Sigmoid colon (tissue), 7 donors: ENCODE data around the gene ACAT1. TPM values are rescaled to one million over a fixed set of nuclear protein-coding genes. Genes with fewer than 3 reads are reported as not detected.

Source experiments
- polyA plus RNA-seq, 3 donors: library from polyadenylated mRNA; stranded (reverse); fragments of 200-250 nt; gene quantifications; one replicate each; pipeline ENCODE4 v1.2.3, GENCODE V29; 2013
- small RNA-seq, 3 donors: library from RNA; depleted of rRNA; stranded (forward); fragments of <200 nt; gene quantifications; one replicate each; pipeline ENCODE3, GENCODE V24; 2016
- total RNA-seq, 4 donors: library from RNA; depleted of rRNA; stranded (reverse); fragments of >200 nt; gene quantifications; one replicate each; pipeline ENCODE4 v1.1.0, GENCODE V29; 2016
- donor health status: healthy with polysubstance abuse.
- donor health status: Bipolar disorder and iron deficiency.
- donor health status: healthy.

ACAT1 gene
- total and polyA plus RNA-seq, 7 donors = 61.1 to 225 (median 143) TPM

Small RNA genes lying within 50 kb of the gene (small RNA-seq; reads per million reads assigned to genes)
- gene RF00019 = 0 reads per million in 3 donors

Other genes starting within 250 kb of the ACAT1 start
- 1 to 10 TPM in 2 of 4 donors, under 1 TPM in 2; 0.55 to 1.8 (median 0.86) TPM for gene RAB39A, start 193.1 kb upstream of the ACAT1 start, total RNA-seq
- under 1 TPM in 2 of 3 donors, not detected in 1; 0.92 to 0.99 TPM for gene RAB39A, start 193.1 kb upstream of the ACAT1 start, polyA plus RNA-seq
- gene CUL5, start 112.7 kb upstream of the ACAT1 start, total RNA-seq = 10 to 100 TPM; 26.5 to 33.7 (median 29.6) TPM
- 1 to 10 TPM; 7.1 to 9.5 (median 7.2) TPM for gene CUL5, start 112.7 kb upstream of the ACAT1 start, polyA plus RNA-seq
- gene NPAT, start 101.1 kb downstream of the ACAT1 start, total RNA-seq = 10 to 100 TPM; 12.1 to 15.7 (median 13.4) TPM
- gene NPAT, start 101.1 kb downstream of the ACAT1 start, polyA plus RNA-seq = 1 to 10 TPM; 1.6 to 4.8 (median 1.8) TPM
- 10 to 100 TPM; 52.7 to 88.8 (median 71.8) TPM for gene ATM, start 101.5 kb downstream of the ACAT1 start, total RNA-seq
- 10 to 100 TPM in 1 of 3 donors, 1 to 10 TPM in 2; 3.0 to 35.7 (median 3.5) TPM for gene ATM, start 101.5 kb downstream of the ACAT1 start, polyA plus RNA-seq